Liver (tissue), 3 donors: Measurements from ENCODE around the gene WIPI1.

Experiments used
- CTCF ChIP-seq: fragments of 150-350 bp; IDR thresholded peaks from 2 replicates; pipeline ENCODE4 v1.5.1; 2017; ENCODE audit warnings: improper control_type of control experiment, low read depth, low read length; ENCODE audit not compliant: missing input control
- JUND ChIP-seq, 2 donors: IDR thresholded peaks; 2 replicates each; pipeline ENCODE4 v1.6.1; 2016; ENCODE audit warnings: antibody characterized with exemption in 2 of 2
- MAX ChIP-seq: IDR thresholded peaks from 2 replicates; pipeline ENCODE4 v1.6.1; 2016; ENCODE audit warnings: antibody characterized with exemption
- RAD21 ChIP-seq, 2 donors: IDR thresholded peaks; 2 replicates each; pipeline ENCODE4 v1.6.1; 2016; ENCODE audit warnings: antibody characterized with exemption in 2 of 2, mild to moderate bottlenecking in 2 of 2
- donor health status: healthy.
- donor health status: healthy.

- TF ChIP-seq RAD21 (IDR thresholded peaks at IDR 0.05): no peak
- TF ChIP-seq CTCF: no peak
- TF ChIP-seq JUND (IDR thresholded peaks at IDR 0.05): no peak
- TF ChIP-seq MAX: no peak
These were observed 40.0 kb downstream of the WIPI1 start for GRCh38 chr17:68417317-68417716.
